Sigmoid colon (tissue), 4 donors: ENCODE measurements around the gene ACSS2.

Experiments
- EP300 ChIP-seq, 4 donors: sonication (generic); formaldehyde crosslinking; IDR thresholded peaks; one replicate each; pipeline ENCODE4 v1.6.1; 2017; ENCODE audit warnings: antibody characterized with exemption in 4 of 4
- POLR2A ChIP-seq, 2 donors: fragments of 450-650 bp; IDR thresholded peaks; one replicate each; pipeline ENCODE4 v1.6.1; 2016; ENCODE audit warnings: antibody characterized with exemption in 2 of 2, mild to moderate bottlenecking in 2 of 2, moderate library complexity in 2 of 2
- POLR2AphosphoS5 ChIP-seq, 4 donors: sonication (generic); formaldehyde crosslinking; IDR thresholded peaks; one replicate each; pipeline ENCODE4 v1.6.1; 2017; ENCODE audit warnings: antibody characterized with exemption in 4 of 4
- TF ChIP-seq, protein P1 (sequence below), 4 experiments: fragments of 450-650 bp in 3 of 4; fragments of 200-600 bp in 1 of 4; IDR thresholded peaks; one replicate each; pipeline ENCODE4 v1.5.1; 2016 to 2019; ENCODE audit warnings: antibody characterized with exemption in 4 of 4, mild to moderate bottlenecking in 3 of 4, moderate library complexity in 2 of 4

- TF ChIP-seq POLR2AphosphoS5 (IDR thresholded peaks at IDR 0.05): no peak
- TF ChIP-seq POLR2A (IDR thresholded peaks at IDR 0.05): no peak
- TF ChIP-seq, protein P1, sequence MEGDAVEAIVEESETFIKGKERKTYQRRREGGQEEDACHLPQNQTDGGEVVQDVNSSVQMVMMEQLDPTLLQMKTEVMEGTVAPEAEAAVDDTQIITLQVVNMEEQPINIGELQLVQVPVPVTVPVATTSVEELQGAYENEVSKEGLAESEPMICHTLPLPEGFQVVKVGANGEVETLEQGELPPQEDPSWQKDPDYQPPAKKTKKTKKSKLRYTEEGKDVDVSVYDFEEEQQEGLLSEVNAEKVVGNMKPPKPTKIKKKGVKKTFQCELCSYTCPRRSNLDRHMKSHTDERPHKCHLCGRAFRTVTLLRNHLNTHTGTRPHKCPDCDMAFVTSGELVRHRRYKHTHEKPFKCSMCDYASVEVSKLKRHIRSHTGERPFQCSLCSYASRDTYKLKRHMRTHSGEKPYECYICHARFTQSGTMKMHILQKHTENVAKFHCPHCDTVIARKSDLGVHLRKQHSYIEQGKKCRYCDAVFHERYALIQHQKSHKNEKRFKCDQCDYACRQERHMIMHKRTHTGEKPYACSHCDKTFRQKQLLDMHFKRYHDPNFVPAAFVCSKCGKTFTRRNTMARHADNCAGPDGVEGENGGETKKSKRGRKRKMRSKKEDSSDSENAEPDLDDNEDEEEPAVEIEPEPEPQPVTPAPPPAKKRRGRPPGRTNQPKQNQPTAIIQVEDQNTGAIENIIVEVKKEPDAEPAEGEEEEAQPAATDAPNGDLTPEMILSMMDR (IDR thresholded peaks at IDR 0.05): no peak
- no peak for TF ChIP-seq EP300 (IDR thresholded peaks at IDR 0.05)
Observed at GRCh38 chr20:34954904-34955230, 78.5 kb downstream of the ACSS2 start.
